A673 (cell line): ENCODE measurements around the gene TMOD2.

Experiments used
- CTCF ChIP-seq: fragments of 300-800, 200-600 bp; sonication (generic); conservative IDR thresholded peaks from 2 replicates; pipeline ENCODE4 v1.5.1; 2017; ENCODE audit warnings: low read depth, mild to moderate bottlenecking, antibody characterized with exemption, low read length, moderate library complexity, mixed read lengths
- EZH2 ChIP-seq: fragments of 200-600 bp; sonication (generic); IDR thresholded peaks from 2 replicates; pipeline ENCODE4 v1.6.1; 2017; ENCODE audit warnings: borderline replicate concordance, low read depth, mild to moderate bottlenecking, mixed read lengths, antibody characterized with exemption, low read length; ENCODE audit not compliant: poor library complexity, severe bottlenecking

DNA sequence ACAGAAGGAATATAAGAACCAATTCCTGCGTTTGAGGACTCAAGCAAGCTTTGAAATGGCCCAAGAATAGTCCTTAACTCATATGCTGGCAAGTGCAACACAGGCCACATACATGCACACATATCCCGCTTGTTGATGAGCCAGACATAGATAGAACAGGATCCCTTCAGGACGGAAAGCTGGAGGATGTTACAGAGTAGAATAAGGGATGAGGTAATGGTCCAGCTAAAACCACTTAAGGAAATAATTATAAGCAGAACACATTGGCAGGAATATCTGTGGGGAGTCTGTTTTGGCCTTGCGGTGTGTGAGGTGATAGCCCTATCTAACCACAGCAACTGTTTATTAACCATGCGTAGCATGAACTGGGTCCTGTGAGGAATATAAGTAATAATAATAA, 45.1 kb upstream of the TMOD2 start:
- TF ChIP-seq CTCF: no peak
- no peak for TF ChIP-seq EZH2
